K562 (cell line): Measurements from ENCODE around the gene WNT3. TPM values are rescaled to one million over a fixed set of nuclear protein-coding genes. Genes with fewer than 3 reads are reported as not detected.

ENCODE experiments used
- BACH1 ChIP-seq: fragments of 200-800 bp; sonication (Bioruptor generic); IDR thresholded peaks from 2 replicates; pipeline ENCODE4 v1.6.1; 2016; ENCODE audit warnings: missing genetic modification characterization, missing compliant biosample characterization
- CHD2 ChIP-seq: IDR thresholded peaks from 2 replicates; pipeline ENCODE4 v1.6.1; 2011; ENCODE audit warnings: low read depth, low read length
- FIP1L1 ChIP-seq: fragments of 200-400 bp; formaldehyde crosslinking; IDR thresholded peaks from 2 replicates; pipeline ENCODE4 v1.6.1; 2018; ENCODE audit warnings: mild to moderate bottlenecking, low read depth, low read length; ENCODE audit not compliant: poor library complexity, severe bottlenecking
- GTF2A2 ChIP-seq: IDR thresholded peaks from 2 replicates; pipeline ENCODE4 v1.6.1; 2016; ENCODE audit warnings: mild to moderate bottlenecking, missing genetic modification characterization, missing compliant biosample characterization
- ILF3 ChIP-seq: fragments of 450-650 bp; IDR thresholded peaks from 2 replicates; pipeline ENCODE4 v1.6.1; 2018; ENCODE audit warnings: antibody characterized with exemption, mild to moderate bottlenecking, moderate library complexity, borderline replicate concordance
- KAT8 ChIP-seq: fragments of 450-650 bp; IDR thresholded peaks from 2 replicates; pipeline ENCODE4 v1.6.1; 2016; ENCODE audit warnings: low read depth, mild to moderate bottlenecking
- KLF10 ChIP-seq: fragments of 250-450 bp; sonication (Bioruptor Pico); IDR thresholded peaks from 2 replicates; pipeline ENCODE4 v1.6.1; 2021; ENCODE audit warnings: matching md5 sums
- LARP7 ChIP-seq: fragments of 450-650 bp; IDR thresholded peaks from 2 replicates; pipeline ENCODE4 v1.6.1; 2016
- MCM3 ChIP-seq: fragments of 450-650 bp; IDR thresholded peaks from 2 replicates; pipeline ENCODE4 v1.6.1; 2016
- NR2F6 ChIP-seq: fragments of 450-650 bp; formaldehyde crosslinking; IDR thresholded peaks from 2 replicates; pipeline ENCODE4 v1.4.0; 2020; ENCODE audit warnings: mild to moderate bottlenecking
- SRF ChIP-seq, 2 experiments: fragments of 250-450, 450-650 bp in 1 of 2; sonication (Bioruptor Pico) in 1 of 2; sonication (generic) in 1 of 2; formaldehyde crosslinking; IDR thresholded peaks; 2 replicates each; pipeline versions ENCODE4 v1.5.0 to v1.5.1; 2020 to 2022; ENCODE audit warnings: mild to moderate bottlenecking in 1 of 2, missing genetic modification reagents in 1 of 2
- ZNF12 ChIP-seq: sonication (generic); formaldehyde crosslinking; IDR thresholded peaks from 2 replicates; pipeline ENCODE4 v1.4.0; 2020; ENCODE audit warnings: mild to moderate bottlenecking, missing genetic modification reagents
- ZNF174 ChIP-seq: fragments of 250-450 bp; sonication (Bioruptor Pico); IDR thresholded peaks from 2 replicates; pipeline ENCODE4 v1.4.0; 2020; ENCODE audit warnings: mild to moderate bottlenecking
- ZNF644 ChIP-seq: fragments of 200-800 bp; sonication (Bioruptor generic); IDR thresholded peaks from 2 replicates; pipeline ENCODE4 v1.6.1; 2016; ENCODE audit warnings: low read depth, missing genetic modification characterization, missing compliant biosample characterization
- ZNF75A ChIP-seq: fragments of 450-650 bp; formaldehyde crosslinking; IDR thresholded peaks from 2 replicates; pipeline ENCODE4 v1.4.0; 2020; ENCODE audit warnings: mild to moderate bottlenecking
- polyA plus RNA-seq, 8 experiments: library from polyadenylated mRNA; depleted of rRNA in 4 of 8; stranded (reverse) in 5 of 8; unstranded in 3 of 8; fragments of >200 nt; fragmentation: Nextera tagmentation in 2 of 8; fragmentation: Illumina TruSeq in 1 of 8; extraction: Ambion mirVana in 2 of 8; extraction: Trizol in 1 of 8; gene quantifications; 2 replicates each; pipeline versions ENCODE4 v1.2.1 to v1.2.3, GENCODE V29; 2011 to 2014; ENCODE audit warnings: inconsistent platforms in 1 of 8, missing spikeins in 1 of 8
- total RNA-seq, 7 experiments: library from RNA; depleted of rRNA in 6 of 7; stranded (reverse); fragments of >200 nt in 6 of 7; fragmentation: Illumina TruSeq in 2 of 7; extraction: Trizol in 2 of 7; gene quantifications; 2 replicates each; pipeline versions ENCODE4 v1.2.1 to v1.2.3, GENCODE V29; 2011 to 2021; ENCODE audit warnings: low replicate concordance in 1 of 7
- TF ChIP-seq, protein P1 (sequence below): sonication (generic); formaldehyde crosslinking; IDR thresholded peaks from 2 replicates; pipeline ENCODE4 v1.8.1; 2022; ENCODE audit warnings: missing genetic modification reagents
- TF ChIP-seq, protein P2 (sequence below): sonication (generic); formaldehyde crosslinking; IDR thresholded peaks from 2 replicates; pipeline ENCODE4 v1.8.0; 2023; ENCODE audit warnings: mild to moderate bottlenecking, missing genetic modification reagents
- TF ChIP-seq, protein P3 (sequence below): fragments of 200-800 bp; sonication (Bioruptor generic); IDR thresholded peaks from 2 replicates; pipeline ENCODE4 v1.6.1; 2017; ENCODE audit warnings: missing genetic modification characterization, missing compliant biosample characterization
- TF ChIP-seq, protein P4 (sequence below), 3 experiments: fragments of 200-800 bp in 1 of 3; sonication (Bioruptor generic) in 1 of 3; sonication (generic) in 1 of 3; formaldehyde crosslinking in 1 of 3; IDR thresholded peaks; 2 replicates each; pipeline versions ENCODE4 v1.6.1 to v1.8.0; 2016 to 2022; ENCODE audit warnings: mild to moderate bottlenecking in 2 of 3, missing compliant biosample characterization in 2 of 3, missing genetic modification characterization in 2 of 3, missing genetic modification reagents in 1 of 3
- TF ChIP-seq, protein P5 (sequence below): fragments of 450-650 bp; IDR thresholded peaks from 2 replicates; pipeline ENCODE4 v1.6.1; 2016

WNT3 gene
- total and polyA plus RNA-seq, 9 of the 15 experiments (the other 6 are each of a cell fraction or from before 2014, with no cell fraction given), result 1.5 to 6.1 (median 3.3) TPM

DNA sequence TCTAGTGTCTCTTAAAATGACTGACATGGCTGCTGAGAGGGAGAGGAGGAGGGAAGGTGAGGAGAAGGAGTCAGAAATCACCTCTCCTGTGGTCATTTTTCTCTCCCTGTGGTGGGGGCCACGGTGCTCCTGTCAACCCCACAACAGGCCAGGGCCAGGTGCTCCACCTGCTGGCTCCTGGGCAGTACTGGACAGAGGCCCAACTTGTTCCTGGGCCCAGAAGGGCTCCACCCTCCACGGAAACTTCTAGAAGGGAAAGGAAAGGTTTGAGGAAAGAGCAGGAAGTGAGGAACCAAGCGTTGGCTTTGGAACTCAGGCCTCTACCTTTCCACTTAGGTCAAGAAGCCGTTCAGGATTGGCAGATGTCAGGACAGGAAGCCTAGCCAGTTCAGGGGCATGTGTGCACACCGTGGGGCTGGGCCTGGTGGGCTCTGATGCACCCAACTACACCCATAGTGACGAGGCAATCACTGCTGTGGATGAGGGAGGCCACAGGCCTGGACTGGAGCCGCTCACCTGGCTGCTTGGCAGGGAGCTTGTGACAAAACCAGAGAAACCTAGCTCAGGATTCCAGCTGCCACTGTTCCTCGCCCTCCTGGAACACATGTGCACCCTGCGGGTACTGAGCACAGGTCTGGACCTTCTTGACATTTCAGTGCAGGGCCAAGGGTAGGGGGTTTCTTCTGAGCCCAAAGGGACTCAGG, 36.1 kb downstream of the WNT3 start (continued):
- TF ChIP-seq, protein P1, sequence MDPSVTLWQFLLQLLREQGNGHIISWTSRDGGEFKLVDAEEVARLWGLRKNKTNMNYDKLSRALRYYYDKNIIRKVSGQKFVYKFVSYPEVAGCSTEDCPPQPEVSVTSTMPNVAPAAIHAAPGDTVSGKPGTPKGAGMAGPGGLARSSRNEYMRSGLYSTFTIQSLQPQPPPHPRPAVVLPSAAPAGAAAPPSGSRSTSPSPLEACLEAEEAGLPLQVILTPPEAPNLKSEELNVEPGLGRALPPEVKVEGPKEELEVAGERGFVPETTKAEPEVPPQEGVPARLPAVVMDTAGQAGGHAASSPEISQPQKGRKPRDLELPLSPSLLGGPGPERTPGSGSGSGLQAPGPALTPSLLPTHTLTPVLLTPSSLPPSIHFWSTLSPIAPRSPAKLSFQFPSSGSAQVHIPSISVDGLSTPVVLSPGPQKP (CRISPR knock-in tag), result no peak
- TF ChIP-seq, protein P2, sequence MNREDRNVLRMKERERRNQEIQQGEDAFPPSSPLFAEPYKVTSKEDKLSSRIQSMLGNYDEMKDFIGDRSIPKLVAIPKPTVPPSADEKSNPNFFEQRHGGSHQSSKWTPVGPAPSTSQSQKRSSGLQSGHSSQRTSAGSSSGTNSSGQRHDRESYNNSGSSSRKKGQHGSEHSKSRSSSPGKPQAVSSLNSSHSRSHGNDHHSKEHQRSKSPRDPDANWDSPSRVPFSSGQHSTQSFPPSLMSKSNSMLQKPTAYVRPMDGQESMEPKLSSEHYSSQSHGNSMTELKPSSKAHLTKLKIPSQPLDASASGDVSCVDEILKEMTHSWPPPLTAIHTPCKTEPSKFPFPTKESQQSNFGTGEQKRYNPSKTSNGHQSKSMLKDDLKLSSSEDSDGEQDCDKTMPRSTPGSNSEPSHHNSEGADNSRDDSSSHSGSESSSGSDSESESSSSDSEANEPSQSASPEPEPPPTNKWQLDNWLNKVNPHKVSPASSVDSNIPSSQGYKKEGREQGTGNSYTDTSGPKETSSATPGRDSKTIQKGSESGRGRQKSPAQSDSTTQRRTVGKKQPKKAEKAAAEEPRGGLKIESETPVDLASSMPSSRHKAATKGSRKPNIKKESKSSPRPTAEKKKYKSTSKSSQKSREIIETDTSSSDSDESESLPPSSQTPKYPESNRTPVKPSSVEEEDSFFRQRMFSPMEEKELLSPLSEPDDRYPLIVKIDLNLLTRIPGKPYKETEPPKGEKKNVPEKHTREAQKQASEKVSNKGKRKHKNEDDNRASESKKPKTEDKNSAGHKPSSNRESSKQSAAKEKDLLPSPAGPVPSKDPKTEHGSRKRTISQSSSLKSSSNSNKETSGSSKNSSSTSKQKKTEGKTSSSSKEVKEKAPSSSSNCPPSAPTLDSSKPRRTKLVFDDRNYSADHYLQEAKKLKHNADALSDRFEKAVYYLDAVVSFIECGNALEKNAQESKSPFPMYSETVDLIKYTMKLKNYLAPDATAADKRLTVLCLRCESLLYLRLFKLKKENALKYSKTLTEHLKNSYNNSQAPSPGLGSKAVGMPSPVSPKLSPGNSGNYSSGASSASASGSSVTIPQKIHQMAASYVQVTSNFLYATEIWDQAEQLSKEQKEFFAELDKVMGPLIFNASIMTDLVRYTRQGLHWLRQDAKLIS (CRISPR knock-in tag), result no peak
- TF ChIP-seq ZNF12, result no peak
- TF ChIP-seq ZNF75A, result no peak
- TF ChIP-seq CHD2, result no peak
- no peak for TF ChIP-seq NR2F6 (CRISPR knock-in tag)
- no peak for TF ChIP-seq GTF2A2 (tag)
- no peak for TF ChIP-seq ILF3
- TF ChIP-seq MCM3, result no peak
- TF ChIP-seq, protein P3, sequence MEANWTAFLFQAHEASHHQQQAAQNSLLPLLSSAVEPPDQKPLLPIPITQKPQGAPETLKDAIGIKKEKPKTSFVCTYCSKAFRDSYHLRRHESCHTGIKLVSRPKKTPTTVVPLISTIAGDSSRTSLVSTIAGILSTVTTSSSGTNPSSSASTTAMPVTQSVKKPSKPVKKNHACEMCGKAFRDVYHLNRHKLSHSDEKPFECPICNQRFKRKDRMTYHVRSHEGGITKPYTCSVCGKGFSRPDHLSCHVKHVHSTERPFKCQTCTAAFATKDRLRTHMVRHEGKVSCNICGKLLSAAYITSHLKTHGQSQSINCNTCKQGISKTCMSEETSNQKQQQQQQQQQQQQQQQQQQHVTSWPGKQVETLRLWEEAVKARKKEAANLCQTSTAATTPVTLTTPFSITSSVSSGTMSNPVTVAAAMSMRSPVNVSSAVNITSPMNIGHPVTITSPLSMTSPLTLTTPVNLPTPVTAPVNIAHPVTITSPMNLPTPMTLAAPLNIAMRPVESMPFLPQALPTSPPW (CRISPR knock-in tag), result peak; percentile 60; the same call in 1 of the 2 replicates
- no peak for TF ChIP-seq LARP7
- no peak; a peak in 1 of 4 replicates for TF ChIP-seq SRF (CRISPR knock-in tag; IDR thresholded peaks at IDR 0.05)
- TF ChIP-seq FIP1L1, result no peak
- no peak for TF ChIP-seq ZNF644 (tag)
- no peak for TF ChIP-seq BACH1 (tag)
- TF ChIP-seq, protein P4, sequence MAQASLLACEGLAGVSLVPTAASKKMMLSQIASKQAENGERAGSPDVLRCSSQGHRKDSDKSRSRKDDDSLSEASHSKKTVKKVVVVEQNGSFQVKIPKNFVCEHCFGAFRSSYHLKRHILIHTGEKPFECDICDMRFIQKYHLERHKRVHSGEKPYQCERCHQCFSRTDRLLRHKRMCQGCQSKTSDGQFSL (CRISPR knock-in tag; IDR thresholded peaks at IDR 0.05), result no peak
- TF ChIP-seq, protein P4 (tag; IDR thresholded peaks at IDR 0.05), result no peak
- TF ChIP-seq KAT8, result no peak
- TF ChIP-seq, protein P5, sequence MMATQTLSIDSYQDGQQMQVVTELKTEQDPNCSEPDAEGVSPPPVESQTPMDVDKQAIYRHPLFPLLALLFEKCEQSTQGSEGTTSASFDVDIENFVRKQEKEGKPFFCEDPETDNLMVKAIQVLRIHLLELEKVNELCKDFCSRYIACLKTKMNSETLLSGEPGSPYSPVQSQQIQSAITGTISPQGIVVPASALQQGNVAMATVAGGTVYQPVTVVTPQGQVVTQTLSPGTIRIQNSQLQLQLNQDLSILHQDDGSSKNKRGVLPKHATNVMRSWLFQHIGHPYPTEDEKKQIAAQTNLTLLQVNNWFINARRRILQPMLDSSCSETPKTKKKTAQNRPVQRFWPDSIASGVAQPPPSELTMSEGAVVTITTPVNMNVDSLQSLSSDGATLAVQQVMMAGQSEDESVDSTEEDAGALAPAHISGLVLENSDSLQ, result peak; percentile 63; the same call in 1 of the 2 replicates
- no peak for TF ChIP-seq KLF10 (CRISPR knock-in tag)
- no peak for TF ChIP-seq ZNF174 (CRISPR knock-in tag)
